Mesenchymal stem cell (in vitro differentiated cells and primary cell): ENCODE results near the gene EXOC4.

Experiments
- DNase-seq: peaks from one replicate; pipeline ENCODE4 v3.0.0-alpha.2; 2013
- H2AFZ ChIP-seq: one replicate; pipeline ENCODE4 v1.6.1; 2013; ENCODE audit warnings: low read depth, mild to moderate bottlenecking, control low read depth, inconsistent platforms, low read length, moderate library complexity
- H2AK5ac ChIP-seq: 2 replicates; pipeline ENCODE4 v1.6.1; 2013; ENCODE audit warnings: low read length, moderate library complexity, mild to moderate bottlenecking, inconsistent platforms; ENCODE audit not compliant: severe bottlenecking
- H2BK120ac ChIP-seq: one replicate; pipeline ENCODE4 v1.6.1; 2013; ENCODE audit warnings: low read depth, mild to moderate bottlenecking, inconsistent platforms, low read length, moderate library complexity
- H2BK12ac ChIP-seq, 2 experiments: one replicate each; pipeline ENCODE4 v1.6.1; 2013; ENCODE audit warnings: inconsistent platforms in 2 of 2, low read length in 2 of 2, mild to moderate bottlenecking in 2 of 2, moderate library complexity in 2 of 2, control low read depth in 1 of 2
- H2BK15ac ChIP-seq: one replicate; pipeline ENCODE4 v1.6.1; 2013; ENCODE audit warnings: mild to moderate bottlenecking, low read depth, inconsistent platforms; ENCODE audit not compliant: poor library complexity, severe bottlenecking
- H2BK5ac ChIP-seq: 2 replicates; pipeline ENCODE4 v1.6.1; 2013; ENCODE audit warnings: low read depth, mild to moderate bottlenecking, low read length, control low read depth, inconsistent platforms; ENCODE audit not compliant: poor library complexity, severe bottlenecking
- H3K14ac ChIP-seq, 2 experiments: one replicate each; pipeline ENCODE4 v1.6.1; 2013; ENCODE audit warnings: inconsistent platforms in 2 of 2, low read length in 2 of 2, control low read depth in 1 of 2, mild to moderate bottlenecking in 1 of 2, moderate library complexity in 1 of 2
- H3K18ac ChIP-seq, 2 experiments: one replicate each; pipeline ENCODE4 v1.6.1; 2013; ENCODE audit warnings: inconsistent platforms in 2 of 2, low read length in 2 of 2, control low read depth in 1 of 2, low read depth in 1 of 2, mild to moderate bottlenecking in 1 of 2
- H3K23ac ChIP-seq, 2 experiments: one replicate each; pipeline ENCODE4 v1.6.1; 2013; ENCODE audit warnings: inconsistent platforms in 2 of 2, low read length in 2 of 2, mild to moderate bottlenecking in 2 of 2, moderate library complexity in 2 of 2, control low read depth in 1 of 2
- H3K27ac ChIP-seq: 2 replicates; pipeline ENCODE4 v1.5.1; 2013; ENCODE audit warnings: mild to moderate bottlenecking, moderate library complexity, low read length, control low read depth, inconsistent platforms; ENCODE audit not compliant: poor library complexity, severe bottlenecking
- H3K27me3 ChIP-seq, 2 experiments: 2 replicates each; pipeline versions ENCODE4 v1.6.1 to v1.7.0; 2013; ENCODE audit warnings: low read length in 2 of 2, mild to moderate bottlenecking in 2 of 2, moderate library complexity in 2 of 2, control low read depth in 1 of 2, inconsistent platforms in 1 of 2; ENCODE audit not compliant: control insufficient read depth in 1 of 2, insufficient read depth in 1 of 2
- H3K36me3 ChIP-seq, 2 experiments: 2 replicates each; pipeline versions ENCODE4 v1.6.1 to v1.7.0; 2013; ENCODE audit warnings: low read length in 2 of 2, control low read depth in 1 of 2, inconsistent platforms in 1 of 2, low read depth in 1 of 2, mild to moderate bottlenecking in 1 of 2; ENCODE audit not compliant: insufficient read depth in 2 of 2, control insufficient read depth in 1 of 2
- H3K4ac ChIP-seq, 2 experiments: one replicate each; pipeline ENCODE4 v1.6.1; 2013; ENCODE audit warnings: inconsistent platforms in 2 of 2, low read length in 2 of 2, mild to moderate bottlenecking in 2 of 2, moderate library complexity in 2 of 2, control low read depth in 1 of 2, low read depth in 1 of 2
- H3K4me1 ChIP-seq: 2 replicates; pipeline ENCODE4 v1.6.1; 2013; ENCODE audit warnings: low read depth, low read length, control low read depth; ENCODE audit not compliant: control insufficient read depth, insufficient read depth
- H3K4me2 ChIP-seq: 2 replicates; pipeline ENCODE4 v1.6.1; 2013; ENCODE audit warnings: low read length, mild to moderate bottlenecking, inconsistent platforms; ENCODE audit not compliant: poor library complexity, severe bottlenecking
- H3K4me3 ChIP-seq, 2 experiments: 2 replicates each; pipeline versions ENCODE4 v1.5.1 to v1.7.0; 2013; ENCODE audit warnings: low read length in 2 of 2, mild to moderate bottlenecking in 2 of 2, control low read depth in 1 of 2, low read depth in 1 of 2; ENCODE audit not compliant: insufficient read depth in 1 of 2
- H3K79me1 ChIP-seq: replicated peaks from 2 replicates; pipeline ENCODE4 v1.6.1; 2013; ENCODE audit warnings: mild to moderate bottlenecking, control low read depth, low read length, inconsistent platforms; ENCODE audit not compliant: poor library complexity, severe bottlenecking
- H3K9ac ChIP-seq: 2 replicates; pipeline ENCODE4 v1.7.0; 2013; ENCODE audit warnings: mild to moderate bottlenecking, low read length, moderate library complexity
- H3K9me3 ChIP-seq: 2 replicates; pipeline ENCODE4 v1.7.0; 2013; ENCODE audit warnings: mild to moderate bottlenecking, low read length; ENCODE audit not compliant: control insufficient read depth
- H4K8ac ChIP-seq: one replicate; pipeline ENCODE4 v1.6.1; 2013; ENCODE audit warnings: inconsistent platforms, mild to moderate bottlenecking, low read length, moderate library complexity
- H4K91ac ChIP-seq: one replicate; pipeline ENCODE4 v1.6.1; 2013; ENCODE audit warnings: mild to moderate bottlenecking, low read length, inconsistent platforms
- WGBS: methylation state at CpG from one replicate; pipeline ENCODE4 v1.1.7; 2013; ENCODE audit warnings: mixed read lengths; 5-methylcytosine and 5-hydroxymethylcytosine counted together

EXOC4 gene

GRCh38 chr7:133795068-133795665 lies 542.3 kb downstream of the EXOC4 start:
- H3K36me3 ChIP-seq = no peaks in the 10 kb centered on the region
- no peak overlapping the region for H4K91ac ChIP-seq
- no peak overlapping the region for H4K8ac ChIP-seq
- no peak overlapping the region for H3K9ac ChIP-seq
- H2AK5ac ChIP-seq = no peak overlapping the region
- H3K4me3 ChIP-seq = no peak overlapping the region
- H2BK15ac ChIP-seq = no peak overlapping the region
- WGBS = 76% methylated on average over 1 of the region's 2 CpGs
- H3K18ac ChIP-seq = no peak overlapping the region
- H3K4me1 ChIP-seq = no peaks in the 10 kb centered on the region
- H3K23ac ChIP-seq = no peak overlapping the region
- no peak overlapping the region for H3K4ac ChIP-seq
- no peak overlapping the region for H2BK120ac ChIP-seq
- H3K27ac ChIP-seq = no peak overlapping the region
- H3K27me3 ChIP-seq = no peaks in the 10 kb centered on the region
- H3K4me2 ChIP-seq = no peak overlapping the region
- no peak overlapping the region for H2AFZ ChIP-seq
- H2BK12ac ChIP-seq = no peak overlapping the region
- peaks cover 2% of the 10 kb centered on the region for H3K79me1 ChIP-seq
- H3K9me3 ChIP-seq = no peaks in the 10 kb centered on the region
- DNase-seq = no peak
- no peak overlapping the region for H3K14ac ChIP-seq
- H2BK5ac ChIP-seq = no peak overlapping the region

DNA sequence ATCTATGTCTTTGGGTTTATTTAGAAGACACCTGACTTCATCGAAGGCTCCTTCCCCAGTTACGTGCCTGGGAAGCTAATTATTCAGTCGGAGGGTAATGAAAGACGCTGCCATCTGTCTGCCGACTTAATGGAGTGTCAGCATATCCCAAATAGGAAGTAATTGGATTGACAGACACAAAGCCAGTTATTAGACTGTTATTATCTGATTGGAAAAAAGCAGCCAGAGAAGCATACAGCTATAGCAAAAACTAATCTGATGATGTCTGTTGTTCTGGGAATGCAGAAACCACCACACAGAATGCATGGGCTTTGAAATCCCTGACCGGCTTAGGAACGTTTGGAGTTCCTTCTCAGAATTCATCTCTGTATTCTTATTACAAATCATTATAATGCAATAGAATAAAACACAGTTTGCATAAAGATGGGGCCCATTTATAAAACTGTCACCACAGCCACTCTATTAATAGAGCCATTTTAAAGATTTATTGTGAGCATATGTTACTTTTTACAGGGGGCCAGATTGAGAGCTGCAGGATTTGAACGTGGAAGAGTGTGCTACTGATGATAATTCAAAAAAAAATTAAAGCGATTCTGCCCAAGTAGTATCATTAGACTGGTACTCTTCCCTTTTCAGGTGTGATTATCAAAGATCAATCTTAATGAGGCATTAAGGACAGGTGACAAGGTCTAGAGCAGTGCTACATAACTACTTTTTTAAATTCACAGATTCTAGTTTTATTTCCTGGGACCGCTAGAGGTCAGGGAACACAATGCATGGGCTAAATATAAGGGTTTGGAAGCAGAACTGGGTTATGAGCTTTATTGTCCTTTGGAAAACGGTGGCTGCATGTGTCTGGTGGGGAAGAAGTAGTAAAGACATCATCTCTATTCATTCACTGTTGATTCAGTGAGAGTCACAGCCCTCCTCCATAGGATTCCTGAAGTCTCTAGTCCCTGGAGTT lies 544.2 kb downstream of the EXOC4 start:
- Histone ChIP-seq H3K4me1 (no peaks in the 10 kb centered on the region), H2BK15ac (no peak overlapping the region), H3K4me2 (no peak overlapping the region), H3K9me3 (no peaks in the 10 kb centered on the region), H3K4me3 (no peak overlapping the region), H2AFZ (no peak overlapping the region), H2BK120ac (no peak overlapping the region), H2BK12ac (no peak overlapping the region), H3K27ac (no peak overlapping the region), H3K27me3 (no peaks in the 10 kb centered on the region), H3K79me1 (peaks cover 2% of the 10 kb centered on the region), H3K14ac (no peak overlapping the region), H3K23ac (no peak overlapping the region), H3K4ac (no peak overlapping the region), H3K9ac (no peak overlapping the region), H4K8ac (no peak overlapping the region), H2BK5ac (no peak overlapping the region), H4K91ac (no peak overlapping the region), H2AK5ac (no peak overlapping the region), H3K36me3 (no peaks in the 10 kb centered on the region), H3K18ac (no peak overlapping the region)
- DNase-seq = no peak
- 98% methylated on average over 8 of the region's 11 CpGs for WGBS

GRCh38 chr7:133797818-133798520 lies 545.1 kb downstream of the EXOC4 start:
- Histone ChIP-seq H3K4me3 (no peak overlapping the region), H3K27ac (no peak overlapping the region), H2BK12ac (no peak overlapping the region), H3K23ac (no peak overlapping the region), H3K14ac (no peak overlapping the region), H3K4me1 (no peaks in the 10 kb centered on the region), H2BK120ac (no peak overlapping the region), H2BK15ac (no peak overlapping the region), H2AK5ac (no peak overlapping the region), H3K27me3 (no peaks in the 10 kb centered on the region), H3K18ac (no peak overlapping the region), H2BK5ac (no peak overlapping the region), H4K91ac (no peak overlapping the region), H4K8ac (no peak overlapping the region), H3K4me2 (no peak overlapping the region), H3K9me3 (no peaks in the 10 kb centered on the region), H3K36me3 (no peaks in the 10 kb centered on the region), H3K79me1 (peaks cover 2% of the 10 kb centered on the region), H2AFZ (no peak overlapping the region), H3K4ac (no peak overlapping the region), H3K9ac (no peak overlapping the region)
- 44% methylated on average over 3 of the region's 3 CpGs for WGBS
- peak; percentile 40 for DNase-seq

GRCh38 chr7:133801341-133801740 lies 548.5 kb downstream of the EXOC4 start:
- H2BK12ac ChIP-seq = no peak overlapping the region
- no peak overlapping the region for H3K9ac ChIP-seq
- H2AFZ ChIP-seq = no peak overlapping the region
- H3K27me3 ChIP-seq = no peaks in the 10 kb centered on the region
- H3K23ac ChIP-seq = no peak overlapping the region
- no peak overlapping the region for H4K91ac ChIP-seq
- H3K4me3 ChIP-seq = no peak overlapping the region
- no peaks in the 10 kb centered on the region for H3K4me1 ChIP-seq
- H3K79me1 ChIP-seq = no peaks in the 10 kb centered on the region
- DNase-seq = no peak
- H2BK5ac ChIP-seq = no peak overlapping the region
- H2BK15ac ChIP-seq = no peak overlapping the region
- H3K27ac ChIP-seq = no peak overlapping the region
- H3K18ac ChIP-seq = no peak overlapping the region
- no peaks in the 10 kb centered on the region for H3K9me3 ChIP-seq
- no peak overlapping the region for H2BK120ac ChIP-seq
- H4K8ac ChIP-seq = no peak overlapping the region
- WGBS = 82% methylated on average over 6 of the region's 6 CpGs
- no peak overlapping the region for H2AK5ac ChIP-seq
- H3K14ac ChIP-seq = no peak overlapping the region
- no peak overlapping the region for H3K4me2 ChIP-seq
- H3K4ac ChIP-seq = no peak overlapping the region
- no peaks in the 10 kb centered on the region for H3K36me3 ChIP-seq
